Fibroblast of lung (primary cell): ENCODE measurements around the gene ERBB4.

Experiments used
- EZH2 ChIP-seq: IDR thresholded peaks from 2 replicates; pipeline ENCODE4 v1.5.1; 2012; ENCODE audit warnings: low read length, control low read depth, mild to moderate bottlenecking; ENCODE audit errors: missing control alignments
- TF ChIP-seq, protein P1 (sequence below), 2 donors: IDR thresholded peaks in 1 of 2; conservative IDR thresholded peaks in 1 of 2; 1 replicate in 1 of 2; 2 replicates in 1 of 2; pipeline ENCODE4 v1.5.1; 2011 to 2012; ENCODE audit warnings: low read length in 2 of 2, control low read depth in 1 of 2, inconsistent platforms in 1 of 2, low read depth in 1 of 2, mild to moderate bottlenecking in 1 of 2

GRCh38 chr2:211948932-211949331 lies 589.7 kb downstream of the ERBB4 start:
- TF ChIP-seq, protein P1, sequence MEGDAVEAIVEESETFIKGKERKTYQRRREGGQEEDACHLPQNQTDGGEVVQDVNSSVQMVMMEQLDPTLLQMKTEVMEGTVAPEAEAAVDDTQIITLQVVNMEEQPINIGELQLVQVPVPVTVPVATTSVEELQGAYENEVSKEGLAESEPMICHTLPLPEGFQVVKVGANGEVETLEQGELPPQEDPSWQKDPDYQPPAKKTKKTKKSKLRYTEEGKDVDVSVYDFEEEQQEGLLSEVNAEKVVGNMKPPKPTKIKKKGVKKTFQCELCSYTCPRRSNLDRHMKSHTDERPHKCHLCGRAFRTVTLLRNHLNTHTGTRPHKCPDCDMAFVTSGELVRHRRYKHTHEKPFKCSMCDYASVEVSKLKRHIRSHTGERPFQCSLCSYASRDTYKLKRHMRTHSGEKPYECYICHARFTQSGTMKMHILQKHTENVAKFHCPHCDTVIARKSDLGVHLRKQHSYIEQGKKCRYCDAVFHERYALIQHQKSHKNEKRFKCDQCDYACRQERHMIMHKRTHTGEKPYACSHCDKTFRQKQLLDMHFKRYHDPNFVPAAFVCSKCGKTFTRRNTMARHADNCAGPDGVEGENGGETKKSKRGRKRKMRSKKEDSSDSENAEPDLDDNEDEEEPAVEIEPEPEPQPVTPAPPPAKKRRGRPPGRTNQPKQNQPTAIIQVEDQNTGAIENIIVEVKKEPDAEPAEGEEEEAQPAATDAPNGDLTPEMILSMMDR (conservative IDR thresholded peaks at IDR 0.05 in 1 of 2, IDR thresholded peaks at IDR 0.05 in 1 of 2; ENCODE audit: low read depth in 1 of 2, low read length in 2 of 2) = no peak
- no peak for TF ChIP-seq EZH2
